GM12892 (cell line): ENCODE data around the gene CNDP1.

Experiments
- POLR2A ChIP-seq: IDR thresholded peaks from 2 replicates; pipeline ENCODE4 v1.6.1; 2011; ENCODE audit warnings: low read depth, low read length, control low read depth
- TAF1 ChIP-seq: IDR thresholded peaks from 2 replicates; pipeline ENCODE4 v1.6.1; 2011; ENCODE audit warnings: low read depth, mild to moderate bottlenecking, control low read depth, low read length, borderline replicate concordance

DNA sequence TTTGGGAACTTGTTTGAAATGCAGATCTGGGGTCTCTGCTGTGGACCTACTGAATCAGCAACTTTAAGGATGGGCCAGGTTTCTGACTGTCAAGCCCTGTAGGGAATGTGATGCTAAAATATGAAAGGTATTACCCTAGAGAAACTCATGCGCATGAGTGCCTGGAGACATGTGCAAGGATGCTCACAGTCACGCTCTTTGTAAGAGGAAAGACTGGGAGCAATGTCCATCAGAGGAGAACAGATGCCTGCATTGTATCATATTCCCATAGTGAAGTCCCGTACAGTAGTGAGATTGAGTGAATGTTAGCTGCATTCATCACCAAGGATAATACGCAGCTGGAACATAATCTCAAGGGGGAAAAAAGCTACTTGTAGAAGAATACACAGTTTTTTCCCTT lies 77.5 kb downstream of the CNDP1 start:
- TF ChIP-seq TAF1 = no peak
- no peak for TF ChIP-seq POLR2A
